H7 (cell line): ENCODE results near the gene TPCN2. TPM values are rescaled to one million over a fixed set of nuclear protein-coding genes. Genes with fewer than 3 reads are reported as not detected.
A peak's percentile ranks its signal among the peaks of the same experiment; 100 is the strongest.
"Not testable (repeated sequence)": the region's sequence is repeated elsewhere in the genome, so short reads cannot be mapped to it uniquely, and the experiment has no call there.

Experiments used
- DNase-seq: peaks from one replicate; pipeline ENCODE4 v3.0.0; 2012
- H3K27me3 ChIP-seq: 2 replicates; pipeline ENCODE4 v1.6.0; 2011; ENCODE audit warnings: mild to moderate bottlenecking, low read length; ENCODE audit not compliant: control insufficient read depth, insufficient read depth
- H3K36me3 ChIP-seq: replicated peaks from 2 replicates; pipeline ENCODE4 v1.5.1; 2011; ENCODE audit warnings: low read length; ENCODE audit not compliant: control insufficient read depth, insufficient read depth
- H3K4me3 ChIP-seq: 2 replicates; pipeline ENCODE4 v1.5.1; 2011; ENCODE audit warnings: low read depth, mild to moderate bottlenecking, control low read depth, low read length, moderate library complexity; ENCODE audit not compliant: insufficient read depth
- total RNA-seq: library from RNA; depleted of rRNA; stranded (reverse); fragments of >200 nt; shearing (Covaris generic); gene quantifications from 2 replicates; pipeline ENCODE4 v1.2.3, GENCODE V29; 2014; rRNA removed

Gene TPCN2
- 11.8 and 13.2 TPM in 2 replicates for total RNA-seq

DNA sequence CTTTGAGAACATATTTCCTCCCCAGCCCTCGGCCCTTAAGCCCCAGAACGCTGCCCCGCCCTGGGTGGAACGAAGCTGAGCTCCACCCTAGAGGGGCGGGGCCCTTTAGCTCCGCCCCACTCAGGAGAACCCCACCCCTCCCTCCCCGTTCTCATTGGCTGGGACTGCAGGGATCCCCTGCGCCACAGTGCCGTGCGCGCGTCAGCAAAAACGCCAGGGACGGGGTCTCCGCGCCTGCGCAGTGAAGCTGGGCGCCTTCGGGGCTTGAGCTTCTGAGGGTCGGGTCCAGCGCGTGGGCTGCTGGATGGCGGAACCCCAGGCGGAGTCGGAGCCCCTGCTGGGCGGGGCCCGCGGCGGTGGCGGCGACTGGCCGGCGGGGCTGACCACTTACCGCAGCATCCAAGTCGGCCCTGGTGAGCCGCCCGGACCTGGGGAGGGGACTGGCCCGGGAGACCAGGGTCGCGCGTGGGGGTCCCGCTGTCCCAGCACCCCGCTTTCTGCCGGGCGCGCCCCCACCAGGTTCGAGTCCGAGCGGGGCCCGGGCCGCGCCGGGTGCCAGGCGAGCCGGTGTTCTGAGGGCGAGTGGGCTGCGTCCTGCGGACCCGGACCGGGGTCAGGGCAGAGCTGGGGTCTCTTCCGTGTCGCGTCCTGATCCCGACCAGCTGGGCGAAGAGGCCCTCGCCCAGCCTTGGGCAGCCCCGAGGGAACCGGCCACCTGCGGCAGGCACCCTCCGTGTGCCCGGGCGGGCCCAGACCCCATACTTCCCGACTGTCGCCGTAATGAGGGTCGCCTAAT is at the start of gene TPCN2:
Gene TPCN2 (plus strand): TSS at position 239 of the 796 bp plus-strand sequence. CDS start 66 bp downstream, at position 305.
- DNase-seq, result peak; percentile 100
- H3K4me3 ChIP-seq, result peak within 1 kb of the TSS; percentile 92
- H3K27me3 ChIP-seq, result no peaks in the 10 kb centered on the region
- H3K36me3 ChIP-seq, result no peaks in the 10 kb centered on the region; the same call in none of the 2 replicates

DNA sequence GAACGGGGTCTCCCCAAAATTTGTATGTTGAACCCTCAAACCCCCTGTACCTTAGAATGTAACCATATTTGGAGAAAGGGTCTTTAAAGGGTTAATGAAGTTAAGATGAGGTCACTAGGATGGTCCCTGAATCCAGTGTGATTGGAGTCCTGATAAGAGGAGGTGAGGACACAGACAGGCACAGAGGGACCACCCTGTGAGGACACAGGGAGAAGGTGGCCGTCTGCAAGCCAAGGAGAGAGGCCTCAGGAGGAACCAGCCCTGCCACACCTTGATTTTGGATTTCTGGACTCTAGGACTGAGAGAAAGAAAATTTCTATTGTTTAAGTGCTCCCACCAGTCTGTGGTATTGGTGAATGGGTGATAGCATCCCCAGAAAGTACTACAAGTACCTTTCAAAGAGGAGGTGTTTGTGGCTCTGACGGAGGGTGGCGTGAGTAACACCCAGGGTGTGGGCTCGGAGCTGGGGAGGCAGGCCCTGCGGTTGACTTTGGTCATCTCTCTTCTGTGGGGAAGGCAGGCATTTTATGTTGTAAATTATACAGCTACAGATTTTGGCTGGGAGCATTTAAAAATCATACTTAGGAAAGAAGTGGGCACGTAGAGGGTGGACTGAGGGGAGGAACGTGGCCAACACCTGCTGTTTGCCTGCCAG is 49.5 kb upstream of the TPCN2 start:
- Histone ChIP-seq H3K36me3 (no peaks in the 10 kb centered on the region), H3K27me3 (no peaks in the 10 kb centered on the region), H3K4me3 (no peak overlapping the region)
- DNase-seq, result no peak

DNA sequence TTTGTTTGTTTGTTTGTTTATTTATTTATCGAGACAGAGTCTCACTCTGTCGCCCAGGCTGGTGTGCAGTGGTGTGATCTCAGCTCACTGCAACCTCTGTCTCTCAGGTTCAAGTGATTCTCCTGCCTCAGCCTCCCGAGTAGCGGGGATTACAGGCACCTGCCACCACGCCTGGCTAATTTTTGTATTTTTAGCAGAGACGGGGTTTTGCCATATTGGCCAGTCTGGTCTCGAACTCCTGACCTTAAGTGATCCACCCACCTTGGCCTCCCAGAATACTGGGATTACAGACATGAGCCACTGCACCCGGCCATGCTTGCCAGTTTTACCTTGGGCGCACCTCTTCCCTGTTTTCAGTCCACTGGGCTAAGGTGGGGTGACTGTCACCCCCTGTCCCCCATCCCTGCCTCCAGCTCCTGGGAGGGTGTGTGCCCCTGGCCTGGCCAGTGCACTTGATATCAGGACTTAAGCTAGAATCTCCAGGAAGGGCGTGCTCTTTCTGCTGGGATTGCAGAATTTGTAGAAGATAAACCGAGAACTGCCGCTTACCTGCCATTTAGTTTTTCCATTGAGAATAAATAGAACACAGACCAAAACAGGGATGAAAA is 48.9 kb upstream of the TPCN2 start:
- not testable (repeated sequence) for H3K4me3 ChIP-seq, H3K27me3 ChIP-seq, DNase-seq, H3K36me3 ChIP-seq

DNA sequence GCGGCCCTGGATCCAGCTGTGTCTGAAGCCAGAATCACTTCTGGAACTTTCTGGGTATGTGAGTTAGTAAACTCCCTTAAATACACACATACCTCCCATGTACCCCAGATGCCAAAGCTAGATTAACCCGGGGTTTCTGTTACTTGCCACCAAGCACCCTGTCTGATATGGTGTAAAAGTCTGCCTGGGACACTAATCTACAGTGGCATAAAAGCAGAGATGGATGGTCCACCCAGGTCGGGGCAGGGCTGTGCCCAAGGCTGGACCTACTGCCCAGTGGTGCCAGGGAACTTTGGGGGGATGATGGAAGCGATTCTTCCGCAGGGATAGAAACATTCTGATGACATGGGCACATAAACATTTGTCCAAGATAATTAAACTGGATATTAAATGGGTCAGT is 48.3 kb upstream of the TPCN2 start:
- Histone ChIP-seq H3K36me3 (no peaks in the 10 kb centered on the region), H3K27me3 (no peaks in the 10 kb centered on the region), H3K4me3 (no peak overlapping the region)
- no peak for DNase-seq

DNA sequence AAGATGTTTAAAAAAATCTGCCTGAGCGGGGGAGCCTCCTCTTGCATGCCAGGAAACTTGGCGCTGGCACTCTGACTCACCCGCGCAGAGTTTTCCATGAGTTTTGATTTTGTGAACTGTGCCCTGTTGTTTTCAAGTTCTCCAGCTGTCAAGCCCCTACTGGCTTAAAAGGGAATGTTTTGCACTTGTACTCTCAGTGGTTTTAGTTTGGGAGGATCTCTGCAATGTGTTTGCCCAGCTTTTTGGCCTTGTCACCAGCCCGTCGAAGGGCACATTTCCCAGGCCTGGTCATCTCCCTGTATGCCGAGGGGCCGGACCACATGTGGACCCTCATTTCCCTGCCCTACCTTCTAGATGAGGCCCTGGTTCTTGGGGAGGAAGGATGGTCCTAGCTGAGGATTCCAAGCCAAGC is 47.9 kb upstream of the TPCN2 start:
- Histone ChIP-seq H3K4me3 (no peak overlapping the region), H3K36me3 (no peaks in the 10 kb centered on the region), H3K27me3 (no peaks in the 10 kb centered on the region)
- peak; percentile 60 for DNase-seq

DNA sequence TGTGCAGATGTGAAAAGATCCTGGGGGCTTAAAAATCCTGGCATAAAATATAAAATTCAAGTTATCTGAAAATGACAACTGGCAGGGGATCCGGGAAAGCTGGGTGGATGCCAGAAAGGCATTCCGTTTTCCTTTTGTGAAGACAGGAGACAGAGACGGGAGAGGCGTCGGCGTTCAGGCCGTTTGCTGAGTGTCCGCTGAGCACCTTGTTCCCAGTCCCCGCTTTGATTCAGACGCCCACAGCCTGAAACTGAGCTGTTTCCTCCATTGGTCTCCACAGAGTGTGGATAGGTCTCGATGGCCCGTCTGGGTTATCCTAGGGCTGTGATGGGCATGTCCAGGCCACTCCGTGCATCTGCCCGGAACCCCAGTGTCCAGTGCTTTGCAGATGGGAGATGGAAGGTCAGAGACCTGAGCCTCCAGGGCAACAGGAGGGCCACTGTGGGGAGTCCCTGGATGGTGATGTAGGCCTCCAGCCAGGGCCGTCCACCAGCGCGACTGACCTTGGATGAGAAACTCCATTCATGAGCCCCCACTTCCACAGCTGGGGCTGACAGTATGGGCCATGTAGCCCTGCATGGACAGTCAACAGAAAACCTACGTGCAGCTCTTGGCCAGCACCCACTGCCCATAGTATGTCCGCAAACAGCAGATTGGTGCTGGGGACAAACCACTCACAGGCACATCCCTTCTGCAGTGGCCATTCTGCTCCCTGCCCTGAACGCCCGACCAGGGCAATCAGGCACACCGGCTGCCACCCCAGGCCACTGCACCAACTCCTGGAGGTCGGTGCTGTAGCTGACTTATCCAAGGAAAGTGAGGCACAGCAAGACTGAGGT is 47.3 kb upstream of the TPCN2 start:
- Histone ChIP-seq H3K27me3 (no peaks in the 10 kb centered on the region), H3K4me3 (no peak overlapping the region), H3K36me3 (no peaks in the 10 kb centered on the region)
- no peak for DNase-seq

DNA sequence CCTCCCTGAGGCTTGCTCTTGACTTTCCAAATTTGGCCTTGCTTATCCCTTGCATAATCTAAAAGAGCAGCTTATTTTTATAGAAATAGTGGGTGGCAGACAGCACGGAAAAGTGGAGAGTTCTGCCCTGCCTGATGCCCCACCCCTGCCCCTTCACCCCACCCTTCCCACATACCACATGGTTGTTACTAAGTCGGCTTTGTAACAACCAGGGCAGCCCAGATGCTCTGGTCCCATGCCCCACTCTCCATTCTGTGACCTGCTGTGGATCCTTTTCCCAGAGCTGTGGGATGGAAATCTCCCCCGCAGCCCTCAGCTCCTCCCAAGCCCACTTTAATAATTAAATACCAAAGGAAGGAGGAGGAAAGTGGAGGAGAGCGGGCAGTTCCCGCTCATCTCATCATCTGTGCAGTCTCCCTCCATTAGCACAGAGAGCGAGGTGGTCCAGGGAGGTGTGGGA is 46.6 kb upstream of the TPCN2 start:
- no peak overlapping the region for H3K4me3 ChIP-seq
- H3K36me3 ChIP-seq, result no peaks in the 10 kb centered on the region
- H3K27me3 ChIP-seq, result no peaks in the 10 kb centered on the region
- no peak for DNase-seq

DNA sequence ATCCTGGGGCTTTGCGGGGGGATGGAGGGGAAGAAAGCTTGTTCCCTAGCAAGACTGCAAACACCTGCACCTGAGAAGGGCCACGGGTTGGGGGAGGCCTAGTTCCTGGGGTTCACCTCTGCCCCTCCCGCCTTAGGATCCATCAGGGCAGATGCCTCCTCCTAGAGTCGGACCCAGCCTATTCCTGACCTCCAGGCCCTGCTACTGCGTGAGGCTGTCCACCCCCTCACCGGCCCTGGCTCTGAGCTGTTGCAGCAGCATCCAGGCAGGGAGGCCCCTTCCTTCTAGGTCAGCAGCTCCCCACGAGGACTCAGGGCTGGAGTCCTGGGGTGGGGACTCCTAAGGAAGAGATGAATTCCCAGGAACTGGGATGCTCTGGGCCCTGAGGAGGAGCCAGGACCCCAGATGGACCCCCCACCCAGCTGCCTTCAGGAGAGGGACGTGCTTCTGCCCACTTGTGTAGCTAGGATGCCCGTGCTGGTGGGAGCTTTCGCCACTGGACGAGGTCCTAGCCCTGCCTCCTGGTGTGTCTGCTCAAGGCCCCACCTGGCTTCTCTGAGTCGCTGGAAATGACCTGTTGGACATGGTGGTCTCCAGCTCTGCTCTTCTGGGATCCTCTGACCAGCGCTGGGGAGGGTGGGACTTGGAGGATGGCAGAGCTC is 46.0 kb upstream of the TPCN2 start:
- no peak overlapping the region for H3K4me3 ChIP-seq
- peak; percentile 43 for DNase-seq
- no peaks in the 10 kb centered on the region for H3K36me3 ChIP-seq
- H3K27me3 ChIP-seq, result no peaks in the 10 kb centered on the region

DNA sequence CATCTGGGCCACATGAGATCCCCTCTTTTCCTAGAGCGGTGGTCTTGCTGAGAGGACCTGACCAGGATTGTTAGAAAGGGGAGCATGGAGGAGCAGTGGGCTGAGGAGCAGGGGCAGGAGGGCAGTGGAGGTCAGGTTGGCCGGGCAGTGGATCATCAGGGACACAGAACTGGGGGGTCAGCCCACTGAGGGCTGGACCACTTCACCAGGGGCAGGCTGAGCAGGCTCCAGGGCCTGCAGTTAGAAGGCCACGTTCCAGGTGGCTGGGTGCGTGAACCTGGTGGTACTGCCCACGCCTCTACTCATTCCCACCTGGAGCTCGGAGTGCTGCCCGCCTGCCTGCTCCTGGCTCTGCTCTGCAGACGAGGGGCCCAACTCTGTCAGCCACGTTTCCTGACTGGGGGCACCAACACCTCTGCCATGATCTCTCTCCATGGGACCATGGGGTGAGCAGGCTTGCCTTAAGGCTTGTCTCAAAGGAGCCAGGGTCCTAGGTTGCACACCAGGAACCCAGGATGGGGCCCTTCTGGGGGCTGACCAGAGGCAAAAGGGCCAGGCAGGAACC is 45.3 kb upstream of the TPCN2 start:
- Histone ChIP-seq H3K27me3 (no peaks in the 10 kb centered on the region), H3K36me3 (no peaks in the 10 kb centered on the region), H3K4me3 (no peak overlapping the region)
- DNase-seq, result no peak

DNA sequence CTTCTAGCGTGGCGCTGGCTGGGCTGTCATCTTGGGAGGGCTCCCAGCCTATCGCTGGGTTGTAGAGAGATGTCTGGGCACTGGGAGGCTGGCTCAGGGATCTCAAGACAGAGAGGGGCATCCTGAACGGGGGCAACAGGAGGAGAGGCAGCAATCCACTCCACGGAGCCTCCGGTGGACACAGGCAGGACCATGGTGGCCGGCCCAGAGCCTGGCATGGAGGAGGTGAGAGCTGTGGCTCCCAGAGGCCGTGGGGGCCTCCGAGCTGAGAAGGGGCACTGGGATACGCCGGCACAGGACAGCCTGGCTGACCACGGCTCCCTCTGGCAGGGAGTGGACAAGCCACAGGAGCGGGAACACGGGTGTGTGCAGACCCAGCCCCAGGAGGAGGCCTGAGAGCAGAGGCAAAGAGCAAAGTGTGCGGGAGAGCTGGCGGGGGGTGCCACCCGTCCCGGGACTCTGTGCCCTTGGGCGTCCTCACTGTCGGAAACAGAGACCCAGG is 44.8 kb upstream of the TPCN2 start:
- Histone ChIP-seq H3K4me3 (no peak overlapping the region), H3K27me3 (no peaks in the 10 kb centered on the region), H3K36me3 (no peaks in the 10 kb centered on the region)
- peak; percentile 42 for DNase-seq

DNA sequence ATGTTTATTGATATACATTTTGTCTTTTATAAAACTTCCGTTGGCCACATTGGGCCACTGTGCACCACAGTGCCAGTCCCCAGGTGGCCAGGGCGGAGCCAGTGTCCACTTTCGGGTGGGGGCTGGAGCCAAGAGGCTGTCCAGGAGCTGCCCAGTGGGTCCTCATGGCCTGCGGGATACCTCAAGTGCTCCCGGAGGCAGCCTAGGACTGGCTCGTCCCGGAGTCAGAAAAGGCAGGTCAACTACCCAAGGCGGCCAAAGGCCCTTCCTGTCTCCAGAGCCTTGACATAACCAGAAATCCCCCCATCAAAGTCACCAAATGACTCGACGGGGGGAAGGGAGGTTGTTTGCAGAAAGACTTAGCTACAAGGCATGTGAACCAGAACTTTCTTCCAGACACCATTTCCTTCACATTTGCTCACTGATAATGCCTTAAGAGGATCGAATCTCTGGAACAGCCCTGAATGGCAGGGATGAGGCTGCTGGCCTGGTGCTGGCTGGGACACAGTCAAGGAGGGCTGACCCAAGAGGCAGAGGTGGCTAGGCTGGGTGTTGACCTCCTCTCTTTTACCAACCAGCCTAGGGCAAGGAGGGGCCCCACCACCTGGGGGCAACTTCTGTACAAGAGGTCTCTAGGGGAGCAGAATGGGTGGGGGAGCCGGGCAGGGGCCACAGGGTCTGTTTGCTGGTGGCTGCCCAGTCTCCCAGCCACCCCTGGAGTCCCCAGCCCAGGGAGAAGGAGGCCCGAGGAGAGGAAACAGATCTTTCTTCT is 44.1 kb upstream of the TPCN2 start:
- Histone ChIP-seq H3K27me3 (no peaks in the 10 kb centered on the region), H3K36me3 (no peaks in the 10 kb centered on the region), H3K4me3 (no peak overlapping the region)
- DNase-seq, result peak; percentile 41

DNA sequence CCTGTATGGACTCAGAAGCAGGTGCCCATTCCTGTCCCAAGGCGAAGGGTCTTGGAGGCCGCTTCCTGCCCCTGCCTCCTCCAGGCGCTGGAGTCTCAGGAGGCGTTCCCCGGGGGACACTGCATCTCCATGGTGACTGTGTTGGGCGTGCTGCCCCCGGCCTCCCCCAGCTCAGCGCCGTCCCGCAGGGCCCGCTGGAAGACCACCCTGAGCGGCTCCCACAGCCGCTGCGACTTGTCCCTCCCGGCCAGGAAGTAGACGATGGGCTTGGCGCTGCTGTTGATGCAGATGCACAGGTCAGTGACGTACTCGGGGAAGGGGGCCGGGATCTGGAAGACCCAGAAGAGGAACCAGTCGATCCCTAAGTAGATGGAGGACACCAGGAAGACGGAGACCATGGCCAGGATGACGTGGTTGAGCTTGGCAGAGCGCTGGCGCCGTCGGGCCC is 43.5 kb upstream of the TPCN2 start:
- H3K27me3 ChIP-seq, result no peaks in the 10 kb centered on the region
- peak; percentile 47 for DNase-seq
- no peaks in the 10 kb centered on the region for H3K36me3 ChIP-seq
- H3K4me3 ChIP-seq, result no peak overlapping the region
